Muscle of leg (tissue), 11 donors: ENCODE data around the gene TUBG1. TPM values are rescaled to one million over a fixed set of nuclear protein-coding genes. Genes with fewer than 3 reads are reported as not detected.
"Not testable (repeated sequence)": the region's sequence is repeated elsewhere in the genome, so short reads cannot be mapped to it uniquely, and the experiment has no call there.

Source experiments
- DNase-seq: peaks from one replicate; pipeline ENCODE4 v3.0.0; 2013
- H3K27ac ChIP-seq: one replicate; pipeline ENCODE4 v1.5.1; 2013; ENCODE audit warnings: mild to moderate bottlenecking, low read length, control low read depth
- H3K27me3 ChIP-seq: one replicate; pipeline ENCODE4 v1.6.1; 2013; ENCODE audit warnings: low read length; ENCODE audit not compliant: control insufficient read depth, insufficient read depth
- H3K36me3 ChIP-seq: one replicate; pipeline ENCODE4 v1.6.1; 2013; ENCODE audit warnings: low read length; ENCODE audit not compliant: control insufficient read depth, insufficient read depth
- H3K4me1 ChIP-seq: one replicate; pipeline ENCODE4 v1.6.1; 2013; ENCODE audit warnings: low read length; ENCODE audit not compliant: control insufficient read depth, insufficient read depth
- H3K4me3 ChIP-seq: one replicate; pipeline ENCODE4 v1.5.1; 2013; ENCODE audit warnings: low read length, control low read depth
- H3K9me3 ChIP-seq: replicated peaks from 2 replicates; pipeline ENCODE4 v1.6.1; 2013; ENCODE audit warnings: low read depth, low read length; ENCODE audit not compliant: control insufficient read depth
- WGBS: methylation state at CpG from one replicate; pipeline ENCODE4 v1.1.5; 2013; ENCODE audit warnings: missing lambda C conversion rate; ENCODE audit not compliant: insufficient coverage; 5-methylcytosine and 5-hydroxymethylcytosine counted together
- polyA plus RNA-seq, 8 donors: library from polyadenylated mRNA; unstranded; fragments of 120-200 nt; gene quantifications; one replicate each; pipeline versions ENCODE4 v1.2.1 to v1.2.3, GENCODE V29; 2013; ENCODE audit warnings: inconsistent platforms in 1 of 8, low replicate concordance in 1 of 8; ENCODE audit not compliant: insufficient read length in 8 of 8, insufficient read depth in 1 of 8
- total RNA-seq: library from RNA; stranded (reverse); fragments of 120-200 nt; gene quantifications from one replicate; pipeline ENCODE4 v1.2.4, GENCODE V29; 2013

Gene TUBG1
- total and polyA plus RNA-seq, 9 donors: 22.2 to 43.5 (median 38.0) TPM

DNA sequence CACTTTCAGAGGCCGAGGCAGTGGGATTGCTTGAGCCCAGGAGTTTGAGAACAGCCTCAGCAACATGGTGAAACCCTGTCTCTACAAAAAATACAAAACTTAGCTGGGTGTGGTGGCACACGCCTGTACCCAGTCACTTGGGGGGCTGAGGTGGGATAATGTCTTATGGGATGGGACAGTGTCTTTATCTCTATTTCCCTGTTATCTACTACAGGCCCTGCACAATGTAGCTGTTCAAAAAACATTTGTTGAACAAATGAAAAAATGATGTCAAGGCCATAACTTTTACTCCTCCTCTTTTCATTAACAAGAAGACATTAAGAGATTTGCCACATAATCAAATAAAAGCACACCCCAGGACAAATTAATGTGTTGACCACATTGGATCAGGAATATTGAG, 13.8 kb downstream of the TUBG1 start:
- DNase-seq: no peak
- Histone ChIP-seq H3K4me3 (no peak overlapping the region), H3K4me1 (peaks cover 9% of the 10 kb centered on the region), H3K27ac (no peak overlapping the region), H3K9me3 (no peaks in the 10 kb centered on the region), H3K36me3 (no peaks in the 10 kb centered on the region), H3K27me3 (no peaks in the 10 kb centered on the region)
- no CpG with 5 or more reads among the region's 2 CpGs for WGBS

DNA sequence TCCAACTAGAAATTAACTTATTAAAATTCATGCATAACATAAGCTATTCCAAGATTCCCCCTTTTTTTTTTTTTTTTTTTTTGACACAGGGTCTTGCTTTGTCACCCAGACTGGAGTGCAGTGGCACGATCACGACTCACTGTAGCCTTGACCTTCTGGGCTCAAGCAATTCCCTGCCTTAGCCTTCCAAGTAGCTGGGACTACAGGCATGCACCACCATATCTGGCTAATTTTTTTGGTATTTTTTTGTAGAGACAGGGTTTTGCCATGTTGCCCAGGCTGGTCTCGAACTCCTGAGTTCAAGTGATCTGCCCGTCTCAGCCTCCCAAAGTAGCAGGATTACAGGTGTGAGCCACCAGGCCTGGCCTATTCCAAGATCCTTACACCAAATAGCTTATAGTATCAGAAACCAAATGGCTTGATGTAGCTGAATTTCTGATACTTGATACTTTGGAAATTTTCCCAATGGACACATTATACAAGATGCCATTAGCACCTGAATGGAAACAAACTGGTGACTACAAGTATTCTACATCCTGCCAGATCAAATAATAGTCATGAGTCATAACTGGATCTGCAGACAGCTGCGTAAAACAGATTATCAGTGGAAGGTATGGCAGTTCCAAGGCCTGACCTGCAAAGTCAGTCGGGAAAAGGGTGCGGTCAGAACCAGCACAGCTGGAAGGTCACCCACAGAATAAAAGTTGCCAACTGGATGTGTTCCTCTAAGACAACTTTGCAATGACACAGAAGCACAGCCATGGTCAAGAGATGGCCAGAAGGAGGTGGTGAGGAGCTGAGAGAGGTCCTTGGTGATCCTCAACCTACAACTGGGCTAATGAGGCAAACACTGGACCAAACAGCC, 14.5 kb downstream of the TUBG1 start:
- Histone ChIP-seq H3K4me1 (peaks cover 2% of the 10 kb centered on the region), H3K36me3 (no peaks in the 10 kb centered on the region), H3K27me3 (no peaks in the 10 kb centered on the region), H3K27ac (no peak overlapping the region), H3K9me3 (no peaks in the 10 kb centered on the region), H3K4me3 (no peak overlapping the region)
- 77% methylated on average over 7 of the region's 7 CpGs for WGBS
- no peak for DNase-seq

DNA sequence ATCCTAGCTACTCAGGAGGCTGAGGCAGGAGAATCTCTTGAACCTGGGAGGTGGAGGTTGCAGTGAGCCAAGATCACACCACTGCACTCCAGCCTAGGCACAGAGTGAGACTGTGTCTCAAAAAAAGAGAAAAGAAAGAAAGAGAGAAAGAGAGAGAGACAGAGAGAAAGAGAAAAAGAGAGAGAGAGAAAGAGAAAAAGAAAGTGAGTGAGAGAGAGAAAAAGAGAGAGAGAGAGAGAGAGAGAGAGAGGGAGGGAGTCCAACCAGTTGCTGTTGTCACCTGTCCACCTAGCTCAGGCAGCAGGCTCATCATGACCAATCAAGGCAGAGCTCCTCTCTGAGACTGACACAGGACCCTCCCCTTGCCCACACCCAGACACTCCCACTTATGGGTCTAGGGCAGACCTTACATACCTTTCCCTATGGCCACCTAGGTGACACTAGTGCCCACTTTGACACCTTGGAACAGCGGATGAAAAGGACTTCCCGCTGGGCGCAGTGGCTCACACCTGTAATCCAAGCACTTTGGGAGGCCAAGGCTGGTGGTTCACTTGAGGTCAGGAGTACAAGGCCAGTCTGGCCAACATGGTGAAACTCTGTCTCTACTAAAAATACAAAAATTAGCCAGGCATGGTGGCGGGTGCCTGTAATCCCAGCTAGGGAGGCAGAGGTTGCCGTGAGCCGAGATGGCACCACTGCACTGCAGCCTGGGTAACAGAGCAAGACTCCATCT, 17.7 kb downstream of the TUBG1 start:
- H3K9me3 ChIP-seq, H3K36me3 ChIP-seq, H3K27me3 ChIP-seq, H3K4me3 ChIP-seq, DNase-seq, H3K4me1 ChIP-seq, H3K27ac ChIP-seq: not testable (repeated sequence)
- WGBS: no CpG with 5 or more reads among the region's 6 CpGs

- 100% methylated on average over 2 of the region's 3 CpGs for WGBS
- Histone ChIP-seq H3K9me3 (no peaks in the 10 kb centered on the region), H3K36me3 (no peaks in the 10 kb centered on the region), H3K4me1 (no peaks in the 10 kb centered on the region), H3K27me3 (no peaks in the 10 kb centered on the region), H3K27ac (no peak overlapping the region), H3K4me3 (no peak overlapping the region)
- DNase-seq: no peak
Measured at GRCh38 chr17:42629411-42630009, 20.0 kb downstream of the TUBG1 start.

DNA sequence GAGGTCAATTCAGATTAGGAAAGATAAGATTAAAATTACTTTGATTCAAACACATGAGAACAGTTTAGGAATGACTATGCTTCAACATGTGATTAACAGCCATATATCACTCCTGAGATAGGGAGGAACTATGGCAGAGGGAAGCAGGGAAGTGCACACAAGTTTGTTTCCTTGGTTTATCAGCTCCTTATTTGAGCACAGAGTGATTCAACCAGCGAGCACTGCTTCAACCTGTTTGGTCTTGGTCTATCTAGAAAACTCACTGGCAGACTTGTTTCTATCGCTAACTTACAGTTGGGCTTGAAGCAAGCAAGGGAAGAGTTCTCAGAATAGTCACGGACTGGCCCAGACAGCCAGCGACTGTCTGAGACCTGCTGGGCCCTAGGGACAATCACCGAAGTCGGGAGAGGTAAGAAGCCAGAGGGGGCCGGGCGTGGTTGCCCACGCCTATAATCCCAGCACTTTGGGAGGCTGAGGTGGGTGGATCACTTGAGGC, 23.5 kb downstream of the TUBG1 start:
- Histone ChIP-seq H3K4me3 (no peak overlapping the region), H3K4me1 (no peaks in the 10 kb centered on the region), H3K36me3 (no peaks in the 10 kb centered on the region), H3K27me3 (peaks cover 2% of the 10 kb centered on the region), H3K27ac (no peak overlapping the region), H3K9me3 (no peaks in the 10 kb centered on the region)
- no peak for DNase-seq
- WGBS: 64% methylated on average over 6 of the region's 9 CpGs

DNA sequence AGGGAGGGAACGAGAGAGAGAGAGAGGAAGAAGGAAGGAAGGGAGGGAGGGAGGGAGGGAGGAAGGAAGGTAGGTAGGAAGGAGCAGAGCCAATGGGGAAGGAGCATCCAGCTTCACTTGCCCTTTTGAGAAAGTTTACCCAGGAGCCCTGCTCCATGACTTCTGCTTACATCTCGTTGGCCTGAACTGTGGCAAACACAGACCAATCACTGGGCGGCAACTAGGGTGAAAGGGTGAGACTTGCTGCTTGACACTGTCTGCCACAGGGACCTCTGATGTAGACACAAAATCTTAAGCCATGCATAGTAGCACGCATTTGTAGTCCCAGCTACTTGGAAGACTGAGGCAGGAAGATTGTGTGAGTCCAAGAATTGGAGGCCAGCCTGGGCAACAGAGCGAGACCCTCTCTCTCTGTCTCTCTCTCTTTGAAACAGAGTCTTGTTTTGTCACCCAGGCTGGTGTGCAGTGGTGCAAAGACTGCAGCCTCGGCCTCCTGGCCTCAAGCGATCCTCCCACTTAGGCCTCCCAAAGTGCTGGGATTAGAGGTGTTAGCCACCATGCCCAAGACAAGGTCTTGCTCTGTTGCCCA, 30.1 kb downstream of the TUBG1 start:
- H3K4me3 ChIP-seq: no peak overlapping the region
- no peak for DNase-seq
- no peaks in the 10 kb centered on the region for H3K36me3 ChIP-seq
- no peak overlapping the region for H3K27ac ChIP-seq
- no peaks in the 10 kb centered on the region for H3K9me3 ChIP-seq
- H3K27me3 ChIP-seq: peaks cover 2% of the 10 kb centered on the region
- 60% methylated on average over 3 of the region's 7 CpGs for WGBS
- no peaks in the 10 kb centered on the region for H3K4me1 ChIP-seq

GRCh38 chr17:42640121-42640520, 30.6 kb downstream of the TUBG1 start:
- no CpG with 5 or more reads among the region's 4 CpGs for WGBS

GRCh38 chr17:42642336-42642735, 32.9 kb downstream of the TUBG1 start:
- Histone ChIP-seq H3K4me3 (no peak overlapping the region), H3K9me3 (no peaks in the 10 kb centered on the region), H3K36me3 (no peaks in the 10 kb centered on the region), H3K4me1 (no peaks in the 10 kb centered on the region), H3K27ac (no peak overlapping the region), H3K27me3 (no peaks in the 10 kb centered on the region)
- WGBS: 18% methylated on average over 2 of the region's 2 CpGs
- DNase-seq: no peak

More at GRCh38 chr17:42640121-42640520, 30.6 kb downstream of the TUBG1 start:
- H3K27me3 ChIP-seq: peaks cover 2% of the 10 kb centered on the region
- H3K27ac ChIP-seq: no peak overlapping the region
- H3K9me3 ChIP-seq: no peaks in the 10 kb centered on the region
- DNase-seq: no peak
- H3K4me1 ChIP-seq: no peaks in the 10 kb centered on the region
- H3K4me3 ChIP-seq: no peak overlapping the region
- no peaks in the 10 kb centered on the region for H3K36me3 ChIP-seq

- Histone ChIP-seq H3K4me3 (no peak overlapping the region), H3K9me3 (no peaks in the 10 kb centered on the region), H3K27me3 (no peaks in the 10 kb centered on the region), H3K36me3 (no peaks in the 10 kb centered on the region), H3K27ac (no peak overlapping the region), H3K4me1 (no peaks in the 10 kb centered on the region)
- DNase-seq: no peak
- 75% methylated on average over 5 of the region's 5 CpGs for WGBS
Measured at GRCh38 chr17:42647778-42648177, 38.3 kb downstream of the TUBG1 start.

GRCh38 chr17:42651392-42651791, 41.9 kb downstream of the TUBG1 start:
- H3K9me3 ChIP-seq: no peaks in the 10 kb centered on the region
- H3K27me3 ChIP-seq: peaks cover 7% of the 10 kb centered on the region
- peaks cover 15% of the 10 kb centered on the region for H3K4me1 ChIP-seq
- no peak for DNase-seq
- no CpG with 5 or more reads among the region's 4 CpGs for WGBS
- H3K36me3 ChIP-seq: no peaks in the 10 kb centered on the region
- no peak overlapping the region for H3K4me3 ChIP-seq
- H3K27ac ChIP-seq: no peak overlapping the region
